ENCODE data around the gene SLC5A8.

DNA sequence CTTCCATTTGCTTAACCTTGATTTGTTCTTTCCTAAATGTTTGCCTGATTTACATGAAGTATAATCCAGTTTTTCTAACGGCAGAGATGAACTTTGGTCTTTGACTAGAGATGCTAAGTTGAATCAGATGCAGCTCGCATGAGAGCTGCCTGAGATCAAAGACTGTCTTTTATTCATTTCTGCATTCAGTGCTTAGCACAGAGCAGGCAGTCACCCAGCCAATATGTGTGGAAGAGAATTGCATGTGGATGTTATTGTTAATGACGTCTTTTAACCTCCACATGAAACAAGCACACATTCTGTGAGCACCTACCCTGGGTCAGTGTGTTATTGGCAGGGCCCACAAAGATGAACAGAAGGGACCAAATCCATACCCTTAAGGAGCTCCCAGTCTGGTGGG lies 99.2 kb downstream of the SLC5A8 start:
- TF ChIP-seq TRIM28 (IDR thresholded peaks at IDR 0.05; ENCODE audit: borderline replicate concordance, low read length) (no peak), BCL11A (tag by site-specific recombination; IDR thresholded peaks at IDR 0.05; ENCODE audit: low read depth) (no peak)
